Cardiac muscle cell (in vitro differentiated cells and primary cell): ENCODE results near the gene GNG11. TPM values are rescaled to one million over a fixed set of nuclear protein-coding genes. Genes with fewer than 3 reads are reported as not detected.

ENCODE experiments used
- DNase-seq, 2 donors: peaks; one replicate each; pipeline versions ENCODE4 v3.0.0 to v3.0.0-alpha.2; 2010 to 2017; ENCODE audit warnings: low read depth in 1 of 2, low spot score in 1 of 2
- H3K27ac ChIP-seq: fragments of 200-600 bp; sonication (generic); 2 replicates; pipeline ENCODE4 v1.5.1; 2016
- H3K27me3 ChIP-seq: fragments of 200-600 bp; sonication (generic); 2 replicates; pipeline ENCODE4 v1.6.0; 2016; ENCODE audit warnings: control low read depth
- H3K36me3 ChIP-seq: fragments of 200-600 bp; sonication (generic); 2 replicates; pipeline ENCODE4 v1.5.1; 2016; ENCODE audit warnings: control low read depth
- H3K4me1 ChIP-seq: fragments of 200-600 bp; sonication (generic); 2 replicates; pipeline ENCODE4 v1.8.1; 2017; ENCODE audit warnings: low read depth, mild to moderate bottlenecking, mixed run types
- H3K4me3 ChIP-seq: fragments of 200-600 bp; sonication (generic); 2 replicates; pipeline ENCODE4 v1.5.1; 2016; ENCODE audit warnings: mild to moderate bottlenecking
- H3K9me3 ChIP-seq: fragments of 200-600 bp; sonication (generic); 2 replicates; pipeline ENCODE4 v1.5.1; 2017; ENCODE audit warnings: low read depth, mild to moderate bottlenecking, control low read depth
- CTCF ChIP-seq: IDR thresholded peaks from 2 replicates; pipeline ENCODE4 v1.5.1; 2012; ENCODE audit warnings: low read depth, mild to moderate bottlenecking, low read length
- polyA plus RNA-seq: library from polyadenylated mRNA; unstranded; fragments of >200 nt; fragmentation: Nextera tagmentation; extraction: Ambion mirVana; gene quantifications from 2 replicates; pipeline ENCODE4 v1.2.1, GENCODE V29; 2016
- total RNA-seq: library from RNA; depleted of rRNA; stranded (reverse); fragments of >200 nt; gene quantifications from 2 replicates; pipeline ENCODE4 v1.2.3, GENCODE V29; 2016

GNG11 gene
- total and polyA plus RNA-seq, 2 experiments from 2014 or later: 8.4 to 20.8 TPM

- H3K27me3 ChIP-seq: no peaks in the 10 kb centered on the region
- no peak overlapping the region for H3K27ac ChIP-seq
- no peaks in the 10 kb centered on the region for H3K9me3 ChIP-seq
- no peak overlapping the region for H3K4me3 ChIP-seq
- no peaks in the 10 kb centered on the region for H3K36me3 ChIP-seq
- H3K4me1 ChIP-seq: no peaks in the 10 kb centered on the region
- TF ChIP-seq CTCF: no peak
- DNase-seq: no peak
Observed at GRCh38 chr7:93935102-93935501, 13.6 kb downstream of the GNG11 start.

- no peak for TF ChIP-seq CTCF
- Histone ChIP-seq H3K27ac (no peak overlapping the region), H3K4me1 (no peaks in the 10 kb centered on the region), H3K9me3 (no peaks in the 10 kb centered on the region), H3K4me3 (no peak overlapping the region), H3K27me3 (no peaks in the 10 kb centered on the region), H3K36me3 (no peaks in the 10 kb centered on the region)
- DNase-seq: no peak
Observed at GRCh38 chr7:93937818-93938217, 16.3 kb downstream of the GNG11 start.

- Histone ChIP-seq H3K27me3 (no peaks in the 10 kb centered on the region), H3K4me1 (no peaks in the 10 kb centered on the region), H3K27ac (no peak overlapping the region), H3K4me3 (no peak overlapping the region), H3K9me3 (no peaks in the 10 kb centered on the region), H3K36me3 (no peaks in the 10 kb centered on the region)
- TF ChIP-seq CTCF: no peak
- no peak for DNase-seq
Observed at GRCh38 chr7:93938293-93938692, 16.8 kb downstream of the GNG11 start.

- TF ChIP-seq CTCF: no peak
- DNase-seq: peak in 1 of 2 donors; percentile 55
- Histone ChIP-seq H3K4me3 (no peak overlapping the region), H3K27me3 (no peaks in the 10 kb centered on the region), H3K4me1 (peaks cover 34% of the 10 kb centered on the region), H3K27ac (no peak overlapping the region), H3K36me3 (no peaks in the 10 kb centered on the region), H3K9me3 (no peaks in the 10 kb centered on the region)
Observed at GRCh38 chr7:93941945-93942344, 20.4 kb downstream of the GNG11 start.

GRCh38 chr7:93943816-93944540 is 22.4 kb downstream of the GNG11 start:
- H3K9me3 ChIP-seq: no peaks in the 10 kb centered on the region
- H3K36me3 ChIP-seq: no peaks in the 10 kb centered on the region
- H3K4me3 ChIP-seq: no peak overlapping the region
- no peak for DNase-seq
- TF ChIP-seq CTCF: no peak
- peak overlapping the region; percentile 27 for H3K27ac ChIP-seq
- H3K4me1 ChIP-seq: peaks cover 34% of the 10 kb centered on the region
- H3K27me3 ChIP-seq: no peaks in the 10 kb centered on the region

- Histone ChIP-seq H3K4me1 (peaks cover 34% of the 10 kb centered on the region), H3K4me3 (no peak overlapping the region), H3K27me3 (no peaks in the 10 kb centered on the region), H3K36me3 (no peaks in the 10 kb centered on the region), H3K9me3 (no peaks in the 10 kb centered on the region), H3K27ac (peak overlapping the region; percentile 27)
- no peak for TF ChIP-seq CTCF
- peak in 1 of 2 donors; percentile 68 for DNase-seq
Observed at GRCh38 chr7:93944673-93945072, 23.1 kb downstream of the GNG11 start.
